ENCODE measurements around the gene CHKB. TPM values are rescaled to one million over a fixed set of nuclear protein-coding genes. Genes with fewer than 3 reads are reported as not detected.

Gene CHKB
- total RNA-seq, 5 donors from 2014 or later (not counting 1 experiment from before 2014, with no cell fraction given) = 151 to 209 (median 203) TPM

GRCh38 chr22:50612528-50613221, 30.0 kb upstream of the CHKB start:
- H3K9me3 ChIP-seq = no peaks in the 10 kb centered on the region
- Mint-ChIP-seq H3K9me3 (no peaks in the 10 kb centered on the region), H3K27ac (no peak overlapping the region), H3K4me3 (no peak overlapping the region), H3K4me1 (peaks cover 4 to 7% (median 6%) of the 10 kb centered on the region in 3 donors), H3K27me3 (peaks cover 17 to 26% of the 10 kb centered on the region in 2 donors), H3K36me3 (no peaks in the 10 kb centered on the region)
- peaks cover 0 to 39% of the 10 kb centered on the region in 2 experiments for H3K27me3 ChIP-seq (replicated peaks in 1 of 2; ENCODE audit: control insufficient read depth in 2 of 2, extremely low read depth in 1 of 2, insufficient read depth in 2 of 2, low read length in 1 of 2)
- no peak overlapping the region for H3K27ac ChIP-seq (ENCODE audit: low read length)
- 54% methylated on average over 11 of the region's 31 CpGs for WGBS (ENCODE audit: insufficient coverage)
- POLR2A ChIA-PET = no interaction called here
- no peaks in the 10 kb centered on the region for H3K36me3 ChIP-seq (ENCODE audit: control insufficient read depth in 2 of 2, extremely low read depth in 1 of 2, insufficient read depth in 1 of 2, low read length in 1 of 2)
- CTCF ChIA-PET = interaction anchor here in 1 of 2 donors (0.8 kb wide), 1 partner anchor 9 kb away, joined by 3 read pairs; no protein-coding TSS in a partner anchor
- DNase-seq (no peak), ATAC-seq (replicated peaks in 1 of 4) (peak in 3 of 4 experiments; percentile 42 to 52 (median 49))
- H3K4me3 ChIP-seq (ENCODE audit: control insufficient read depth in 1 of 2, extremely low read depth in 1 of 2, low read length in 1 of 2) = no peak overlapping the region
- no peaks in the 10 kb centered on the region for H3K4me1 ChIP-seq (ENCODE audit: control insufficient read depth in 1 of 2, extremely low read depth in 1 of 2, insufficient read depth in 2 of 2, low read length in 2 of 2)

- Histone ChIP-seq H3K4me3 (ENCODE audit: control insufficient read depth in 1 of 2, extremely low read depth in 1 of 2, low read length in 1 of 2) (no peak overlapping the region), H3K4me1 (ENCODE audit: control insufficient read depth in 1 of 2, extremely low read depth in 1 of 2, insufficient read depth in 2 of 2, low read length in 2 of 2) (no peaks in the 10 kb centered on the region), H3K36me3 (ENCODE audit: control insufficient read depth in 2 of 2, extremely low read depth in 1 of 2, insufficient read depth in 1 of 2, low read length in 1 of 2) (no peaks in the 10 kb centered on the region), H3K9me3 (no peaks in the 10 kb centered on the region), H3K27ac (ENCODE audit: low read length) (no peak overlapping the region), H3K27me3 (replicated peaks in 1 of 2; ENCODE audit: control insufficient read depth in 2 of 2, extremely low read depth in 1 of 2, insufficient read depth in 2 of 2, low read length in 1 of 2) (peaks cover 0 to 44% of the 10 kb centered on the region in 2 experiments)
- ATAC-seq (replicated peaks in 1 of 4) (no peak), DNase-seq (no peak)
- no peaks in the 10 kb centered on the region for H3K9me3 Mint-ChIP-seq
- 73% methylated on average over 4 of the region's 6 CpGs for WGBS (ENCODE audit: insufficient coverage)
- peaks cover 4 to 7% (median 6%) of the 10 kb centered on the region in 3 donors for H3K4me1 Mint-ChIP-seq
- H3K36me3 Mint-ChIP-seq = no peaks in the 10 kb centered on the region
- CTCF ChIA-PET = interaction anchor here in 1 of 2 donors (0.8 kb wide), 1 partner anchor 9 kb away, joined by 3 read pairs; no protein-coding TSS in a partner anchor
- no peak overlapping the region for H3K4me3 Mint-ChIP-seq
- POLR2A ChIA-PET = no interaction called here
- peaks cover 22 to 31% of the 10 kb centered on the region in 2 donors for H3K27me3 Mint-ChIP-seq
- H3K27ac Mint-ChIP-seq = no peak overlapping the region
These were observed 29.5 kb upstream of the CHKB start for GRCh38 chr22:50612168-50612527.

- H3K9me3 ChIP-seq = no peaks in the 10 kb centered on the region
- no peak for ATAC-seq (replicated peaks in 1 of 4)
- no peaks in the 10 kb centered on the region for H3K4me1 ChIP-seq (ENCODE audit: control insufficient read depth in 1 of 2, extremely low read depth in 1 of 2, insufficient read depth in 2 of 2, low read length in 2 of 2)
- no peak overlapping the region for H3K27ac Mint-ChIP-seq
- H3K27me3 ChIP-seq (replicated peaks in 1 of 2; ENCODE audit: control insufficient read depth in 2 of 2, extremely low read depth in 1 of 2, insufficient read depth in 2 of 2, low read length in 1 of 2) = peaks cover 0 to 51% of the 10 kb centered on the region in 2 experiments
- H3K27ac ChIP-seq (ENCODE audit: low read length) = no peak overlapping the region
- no peaks in the 10 kb centered on the region for H3K36me3 ChIP-seq (ENCODE audit: control insufficient read depth in 2 of 2, extremely low read depth in 1 of 2, insufficient read depth in 1 of 2, low read length in 1 of 2)
- WGBS (ENCODE audit: insufficient coverage) = 86% methylated on average over 23 of the region's 26 CpGs
- H3K9me3 Mint-ChIP-seq = no peaks in the 10 kb centered on the region
- ChIA-PET POLR2A (no interaction called here), CTCF (no interaction called here)
- H3K27me3 Mint-ChIP-seq = peaks cover 25 to 36% of the 10 kb centered on the region in 2 donors
- H3K36me3 Mint-ChIP-seq = no peaks in the 10 kb centered on the region
- no peak overlapping the region for H3K4me3 Mint-ChIP-seq
- no peak overlapping the region for H3K4me3 ChIP-seq (ENCODE audit: control insufficient read depth in 1 of 2, extremely low read depth in 1 of 2, low read length in 1 of 2)
- no peak for DNase-seq
- H3K4me1 Mint-ChIP-seq = peaks cover 4 to 7% (median 6%) of the 10 kb centered on the region in 3 donors
These were observed 28.9 kb upstream of the CHKB start for GRCh38 chr22:50611341-50612060.

GRCh38 chr22:50610581-50610980, 27.9 kb upstream of the CHKB start:
- Histone ChIP-seq H3K4me3 (ENCODE audit: control insufficient read depth in 1 of 2, extremely low read depth in 1 of 2, low read length in 1 of 2) (no peak overlapping the region), H3K27ac (ENCODE audit: low read length) (no peak overlapping the region), H3K4me1 (ENCODE audit: control insufficient read depth in 1 of 2, extremely low read depth in 1 of 2, insufficient read depth in 2 of 2, low read length in 2 of 2) (no peaks in the 10 kb centered on the region), H3K9me3 (no peaks in the 10 kb centered on the region), H3K27me3 (replicated peaks in 1 of 2; ENCODE audit: control insufficient read depth in 2 of 2, extremely low read depth in 1 of 2, insufficient read depth in 2 of 2, low read length in 1 of 2) (peaks cover 0 to 60% of the 10 kb centered on the region in 2 experiments), H3K36me3 (ENCODE audit: control insufficient read depth in 2 of 2, extremely low read depth in 1 of 2, insufficient read depth in 1 of 2, low read length in 1 of 2) (no peaks in the 10 kb centered on the region)
- ATAC-seq (replicated peaks in 1 of 4) (no peak), DNase-seq (no peak)
- no peak overlapping the region for H3K27ac Mint-ChIP-seq
- no peaks in the 10 kb centered on the region for H3K36me3 Mint-ChIP-seq
- H3K27me3 Mint-ChIP-seq = peaks cover 25 to 45% of the 10 kb centered on the region in 2 donors
- ChIA-PET POLR2A (no interaction called here), CTCF (no interaction called here)
- no peaks in the 10 kb centered on the region for H3K9me3 Mint-ChIP-seq
- H3K4me3 Mint-ChIP-seq = no peak overlapping the region
- H3K4me1 Mint-ChIP-seq = peaks cover 4 to 7% (median 6%) of the 10 kb centered on the region in 3 donors
- 91% methylated on average over 8 of the region's 17 CpGs for WGBS (ENCODE audit: insufficient coverage)

- ATAC-seq (replicated peaks in 1 of 4) (no peak), DNase-seq (no peak)
- Mint-ChIP-seq H3K27ac (no peak overlapping the region), H3K9me3 (no peaks in the 10 kb centered on the region), H3K36me3 (no peaks in the 10 kb centered on the region), H3K4me3 (no peak overlapping the region), H3K4me1 (peaks cover 4 to 7% (median 6%) of the 10 kb centered on the region in 3 donors), H3K27me3 (peaks cover 25 to 50% of the 10 kb centered on the region in 2 donors)
- ChIA-PET POLR2A (no interaction called here), CTCF (interaction anchor here in 1 of 2 donors (0.7 kb wide), 1 partner anchor 280 kb away, joined by 3 read pairs; no protein-coding TSS in a partner anchor)
- 79% methylated on average over 11 of the region's 11 CpGs for WGBS (ENCODE audit: insufficient coverage)
- Histone ChIP-seq H3K27ac (ENCODE audit: low read length) (no peak overlapping the region), H3K4me3 (ENCODE audit: control insufficient read depth in 1 of 2, extremely low read depth in 1 of 2, low read length in 1 of 2) (no peak overlapping the region), H3K27me3 (replicated peaks in 1 of 2; ENCODE audit: control insufficient read depth in 2 of 2, extremely low read depth in 1 of 2, insufficient read depth in 2 of 2, low read length in 1 of 2) (peaks cover 0 to 65% of the 10 kb centered on the region in 2 experiments), H3K4me1 (ENCODE audit: control insufficient read depth in 1 of 2, extremely low read depth in 1 of 2, insufficient read depth in 2 of 2, low read length in 2 of 2) (no peaks in the 10 kb centered on the region), H3K36me3 (ENCODE audit: control insufficient read depth in 2 of 2, extremely low read depth in 1 of 2, insufficient read depth in 1 of 2, low read length in 1 of 2) (no peaks in the 10 kb centered on the region), H3K9me3 (no peaks in the 10 kb centered on the region)
These were observed 27.4 kb upstream of the CHKB start for GRCh38 chr22:50610041-50610451.

GRCh38 chr22:50609599-50609998, 26.9 kb upstream of the CHKB start:
- POLR2A ChIA-PET = no interaction called here
- Histone ChIP-seq H3K27ac (ENCODE audit: low read length) (no peak overlapping the region), H3K4me3 (ENCODE audit: control insufficient read depth in 1 of 2, extremely low read depth in 1 of 2, low read length in 1 of 2) (no peak overlapping the region), H3K4me1 (ENCODE audit: control insufficient read depth in 1 of 2, extremely low read depth in 1 of 2, insufficient read depth in 2 of 2, low read length in 2 of 2) (no peaks in the 10 kb centered on the region), H3K9me3 (no peaks in the 10 kb centered on the region), H3K36me3 (ENCODE audit: control insufficient read depth in 2 of 2, extremely low read depth in 1 of 2, insufficient read depth in 1 of 2, low read length in 1 of 2) (no peaks in the 10 kb centered on the region), H3K27me3 (replicated peaks in 1 of 2; ENCODE audit: control insufficient read depth in 2 of 2, extremely low read depth in 1 of 2, insufficient read depth in 2 of 2, low read length in 1 of 2) (peaks cover 0 to 70% of the 10 kb centered on the region in 2 experiments)
- CTCF ChIA-PET = interaction anchor here in 1 of 2 donors (0.7 kb wide), 1 partner anchor 279 kb away, joined by 3 read pairs; no protein-coding TSS in a partner anchor
- DNase-seq = no peak
- H3K4me1 Mint-ChIP-seq = peaks cover 4 to 7% (median 6%) of the 10 kb centered on the region in 3 donors
- 82% methylated on average over 7 of the region's 12 CpGs for WGBS (ENCODE audit: insufficient coverage)
- no peak for ATAC-seq (replicated peaks in 1 of 4)
- H3K36me3 Mint-ChIP-seq = no peaks in the 10 kb centered on the region
- H3K4me3 Mint-ChIP-seq = no peak overlapping the region
- peaks cover 25 to 50% of the 10 kb centered on the region in 2 donors for H3K27me3 Mint-ChIP-seq
- no peaks in the 10 kb centered on the region for H3K9me3 Mint-ChIP-seq
- H3K27ac Mint-ChIP-seq = no peak overlapping the region

Measured in T-cell (primary cell).